GM03348 (cell line): Measurements from ENCODE around the gene POFUT1.

Experiments
- DNase-seq: peaks from one replicate; pipeline ENCODE4 v3.0.0; 2012; ENCODE audit warnings: low spot score

POFUT1 gene

DNA sequence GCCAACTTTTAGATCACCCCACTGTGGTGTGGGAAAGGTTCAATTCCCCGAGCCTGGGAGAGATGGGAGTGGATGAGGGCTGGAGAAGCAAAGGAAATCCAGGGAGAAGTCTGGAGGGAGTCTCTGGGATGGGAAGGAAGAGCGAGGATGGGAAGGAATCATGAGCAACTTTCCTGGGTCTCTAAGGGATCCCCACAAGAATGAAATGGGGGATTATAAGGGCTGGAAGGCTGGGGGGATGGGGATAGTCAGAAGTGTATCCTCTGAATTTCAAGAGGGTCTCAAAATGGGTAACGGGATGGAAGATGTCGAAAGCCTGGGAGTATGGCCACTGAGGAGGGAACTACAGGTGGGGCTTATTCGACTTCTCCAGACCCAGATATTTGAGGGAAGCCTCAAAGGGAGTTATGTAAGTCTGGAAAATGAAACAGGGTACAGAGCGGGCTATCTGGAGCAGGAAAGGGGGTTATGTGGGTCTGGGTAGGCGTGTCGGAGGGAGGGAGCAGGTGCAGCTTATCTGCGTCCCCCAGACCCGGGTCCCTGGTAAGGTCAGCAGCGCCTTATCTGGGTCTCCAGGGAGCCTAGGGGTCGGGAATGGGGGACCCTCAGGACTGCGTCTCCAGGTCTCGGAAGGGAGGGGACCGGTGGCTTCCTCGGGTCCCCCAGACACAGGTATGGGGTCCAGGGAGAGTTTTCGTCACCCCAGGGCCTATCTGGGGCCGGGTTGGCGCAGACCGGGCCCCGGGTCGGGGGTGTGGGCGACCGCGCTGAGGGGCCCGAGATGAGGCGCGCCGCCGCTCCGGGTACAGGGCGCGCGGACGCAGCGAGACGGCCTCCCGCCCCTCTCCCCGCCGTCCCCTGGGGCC lies 687 bp upstream of the POFUT1 start:
- peak; percentile 32 for DNase-seq

DNA sequence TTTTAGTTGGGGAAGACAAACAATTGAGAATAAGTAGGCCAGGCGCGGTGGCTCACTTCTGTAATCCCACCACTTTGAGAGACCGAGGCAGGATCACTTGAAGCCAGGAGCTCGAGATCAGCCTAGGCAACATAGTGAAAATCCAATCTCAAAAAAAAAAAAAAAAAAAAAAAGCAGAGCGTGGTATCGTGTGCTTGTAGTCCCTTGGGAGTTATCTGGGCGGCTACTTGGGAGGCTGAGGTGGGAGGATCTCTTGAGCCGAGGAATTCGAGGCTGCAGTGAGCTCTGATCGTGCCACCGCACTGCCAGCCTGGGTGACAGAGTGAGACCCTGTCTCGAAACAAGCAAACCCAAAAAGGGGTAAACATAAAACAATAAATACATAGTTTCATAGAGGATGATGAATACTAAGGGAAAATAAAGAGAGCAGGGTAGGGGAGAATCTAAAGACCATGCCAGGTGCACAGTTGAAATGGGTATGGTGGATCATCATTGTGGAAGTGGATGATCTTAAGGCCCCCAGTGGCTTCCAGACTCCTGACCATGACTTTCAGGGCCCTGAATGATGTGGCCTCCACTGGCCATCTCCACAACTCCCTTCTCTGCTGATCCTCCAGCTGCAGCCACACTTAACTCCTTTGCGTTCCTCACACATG lies 947 bp downstream of the POFUT1 start:
- DNase-seq: no peak

DNA sequence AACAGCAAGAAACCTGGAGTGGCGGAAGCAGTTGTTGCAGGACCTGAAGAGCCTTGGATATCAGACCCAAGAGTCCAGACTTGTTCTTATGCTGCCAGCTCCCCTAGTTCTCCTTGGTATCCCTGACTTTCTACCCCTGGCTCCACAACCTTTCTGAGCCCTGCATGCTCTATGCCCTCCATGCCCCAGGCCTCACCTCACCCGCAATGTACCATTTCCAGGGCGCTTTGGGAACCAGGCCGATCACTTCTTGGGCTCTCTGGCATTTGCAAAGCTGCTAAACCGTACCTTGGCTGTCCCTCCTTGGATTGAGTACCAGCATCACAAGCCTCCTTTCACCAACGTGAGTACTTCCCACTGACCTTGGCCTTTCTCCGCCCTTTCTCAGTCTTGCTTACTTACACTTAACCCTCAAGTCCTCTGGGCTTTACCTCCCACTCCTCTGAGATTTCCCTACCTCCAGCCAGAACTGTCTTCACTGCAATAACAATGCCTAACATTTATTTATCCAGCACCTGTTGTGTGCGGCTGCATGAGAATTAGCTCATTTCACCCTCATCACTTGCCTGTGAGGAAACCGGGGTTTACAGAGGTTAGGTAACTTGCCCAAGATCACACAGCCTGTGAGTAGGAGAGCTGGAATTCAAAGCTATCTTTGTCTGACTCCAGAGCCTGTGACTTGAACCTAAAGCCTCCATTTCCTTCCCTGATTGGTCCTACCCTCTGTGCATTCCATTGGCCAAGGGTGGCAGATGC lies 2.3 kb downstream of the POFUT1 start:
- no peak for DNase-seq

DNA sequence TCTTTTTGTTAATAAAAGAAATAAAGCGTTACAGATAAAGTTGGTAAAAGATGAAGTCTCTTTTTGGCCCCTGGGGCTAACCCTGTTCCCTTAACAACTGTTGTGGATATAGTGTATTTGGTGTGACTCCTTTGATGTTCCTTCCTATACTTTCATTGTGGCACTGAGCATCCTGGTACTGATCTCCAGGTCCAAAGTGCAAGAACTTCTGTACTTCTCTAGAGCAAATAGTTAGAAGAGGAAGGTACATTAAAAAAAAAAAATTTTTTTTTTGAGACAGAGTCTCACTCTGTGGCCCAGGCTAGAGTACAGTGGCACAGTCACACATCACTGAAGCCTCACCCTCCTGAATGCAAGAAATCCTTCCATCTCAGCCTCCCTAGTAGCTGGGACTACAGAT lies 6.2 kb downstream of the POFUT1 start:
- DNase-seq: no peak

DNA sequence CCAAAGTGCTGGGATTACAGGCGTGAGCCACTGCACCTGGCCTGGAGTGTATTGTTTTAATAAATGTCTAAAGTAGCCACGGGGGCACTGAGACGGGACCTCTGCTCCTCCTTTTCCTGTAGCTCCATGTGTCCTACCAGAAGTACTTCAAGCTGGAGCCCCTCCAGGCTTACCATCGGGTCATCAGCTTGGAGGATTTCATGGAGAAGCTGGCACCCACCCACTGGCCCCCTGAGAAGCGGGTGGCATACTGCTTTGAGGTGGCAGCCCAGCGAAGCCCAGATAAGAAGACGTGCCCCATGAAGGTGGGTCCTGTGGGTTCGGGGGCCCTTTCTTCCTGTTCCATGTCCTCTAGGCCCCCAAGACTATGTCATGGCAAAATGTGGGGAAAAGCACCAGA lies 7.5 kb downstream of the POFUT1 start:
- no peak for DNase-seq

DNA sequence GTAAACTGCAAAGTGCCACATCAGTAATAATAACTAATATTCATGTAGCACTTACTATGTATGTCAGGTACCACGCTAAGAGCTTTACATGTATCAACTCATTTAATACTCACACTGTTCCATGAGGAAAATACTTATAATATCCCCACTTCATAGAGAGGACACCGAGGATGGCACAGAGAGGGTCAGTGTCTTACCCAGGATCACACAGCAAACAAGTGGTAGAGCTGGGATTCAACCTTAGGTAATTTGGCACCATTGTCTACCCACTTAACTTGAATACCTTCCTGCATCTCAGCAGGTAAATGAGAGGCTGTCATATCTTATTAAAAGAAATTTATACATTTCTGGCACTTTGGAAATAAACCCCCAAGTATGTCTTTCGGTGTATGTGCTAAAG lies 8.0 kb downstream of the POFUT1 start:
- DNase-seq: no peak

DNA sequence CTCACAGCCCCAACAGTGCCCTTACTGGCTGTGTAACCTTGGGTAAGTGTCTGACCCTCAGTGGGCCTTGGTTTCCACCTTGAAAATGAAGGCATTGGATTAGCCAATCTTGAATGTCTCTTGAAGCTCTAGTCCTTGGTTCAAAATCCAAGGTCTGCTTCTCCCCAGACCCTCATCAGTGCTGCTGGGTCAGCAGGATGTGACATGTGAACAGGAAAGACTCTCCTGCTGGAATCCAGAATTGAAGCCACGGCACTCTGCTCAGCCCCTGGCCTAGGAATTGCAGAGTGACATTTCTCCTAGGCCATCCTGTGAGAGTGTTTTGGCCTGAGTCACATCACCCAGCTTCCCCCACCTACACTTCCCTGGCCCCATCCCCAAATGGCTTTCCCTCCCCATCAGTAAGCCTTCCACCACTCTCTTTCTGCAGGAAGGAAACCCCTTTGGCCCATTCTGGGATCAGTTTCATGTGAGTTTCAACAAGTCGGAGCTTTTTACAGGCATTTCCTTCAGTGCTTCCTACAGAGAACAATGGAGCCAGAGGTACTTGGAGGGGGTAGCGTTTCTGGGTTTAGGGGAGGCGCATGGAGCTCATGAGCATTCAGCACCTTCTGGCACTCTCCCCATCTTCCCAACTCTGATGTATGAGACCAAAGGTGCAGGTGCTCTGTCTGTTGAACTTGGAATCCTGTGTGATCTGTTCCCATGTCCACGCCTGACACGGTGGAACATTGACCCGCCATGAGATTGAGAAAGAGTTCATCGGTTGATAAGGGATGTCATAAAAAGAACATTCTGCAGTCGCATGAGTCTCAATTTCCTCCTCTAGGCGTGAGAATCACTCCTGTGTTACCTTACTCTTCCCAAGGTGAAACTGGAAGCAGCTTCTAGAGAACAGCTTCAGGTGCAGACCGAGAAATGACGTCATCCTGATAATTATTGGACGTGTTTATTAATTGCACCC lies 8.8 kb downstream of the POFUT1 start:
- DNase-seq: no peak

DNA sequence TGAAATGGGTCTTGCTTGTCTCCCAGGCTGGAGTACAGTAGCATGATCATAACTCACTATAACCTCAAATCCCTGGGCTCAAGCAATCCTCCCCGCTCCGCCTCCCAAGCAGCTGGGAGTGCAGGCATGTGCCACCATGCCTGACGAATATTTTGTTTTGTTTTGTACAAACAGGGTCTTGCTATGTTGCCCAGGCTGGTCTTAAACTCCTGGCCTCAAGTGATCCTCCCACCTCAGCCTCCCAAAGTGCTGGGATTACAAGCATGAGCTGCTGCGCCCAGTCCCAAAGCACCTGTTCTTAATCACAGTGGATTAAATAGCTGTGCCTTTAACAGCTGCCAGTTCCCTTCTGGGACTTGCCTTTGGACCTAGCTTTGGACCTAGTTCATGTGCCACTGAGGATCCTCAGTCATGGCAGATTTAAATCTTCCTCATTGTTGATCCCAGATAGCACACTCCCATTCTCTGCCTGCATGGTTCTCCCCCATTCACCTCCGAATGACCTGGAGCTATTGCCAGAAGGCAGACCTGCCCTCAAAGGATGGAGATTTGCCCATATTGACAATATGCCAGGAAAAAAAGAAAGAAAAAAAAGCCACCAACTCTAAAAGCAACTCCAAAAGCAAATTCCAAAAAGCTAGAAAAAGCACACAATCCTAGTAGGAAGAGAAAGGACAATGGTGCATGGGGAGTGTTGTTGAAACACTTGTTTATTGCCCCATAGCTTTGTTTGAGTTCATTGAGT lies 10.6 kb downstream of the POFUT1 start:
- no peak for DNase-seq

DNA sequence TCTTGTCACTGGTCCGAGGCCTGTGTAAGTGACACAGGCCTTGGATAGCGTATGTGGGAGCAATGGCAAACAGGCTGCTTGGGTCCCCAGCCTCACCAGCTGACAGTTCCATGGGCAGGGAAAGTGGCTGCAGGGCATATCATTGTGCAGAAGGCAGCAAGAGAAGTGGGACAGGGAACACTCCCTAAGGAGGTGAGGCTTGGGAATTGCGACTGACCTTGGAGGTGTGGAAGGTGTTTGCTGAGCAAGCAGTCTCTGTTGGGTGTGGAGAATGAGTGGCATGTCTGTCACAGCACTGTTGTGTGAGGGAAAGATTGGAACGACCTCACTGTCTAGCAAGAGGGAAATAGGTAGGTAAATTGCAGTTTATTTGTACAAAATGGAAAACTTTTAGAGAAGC lies 16.8 kb downstream of the POFUT1 start:
- no peak for DNase-seq

DNA sequence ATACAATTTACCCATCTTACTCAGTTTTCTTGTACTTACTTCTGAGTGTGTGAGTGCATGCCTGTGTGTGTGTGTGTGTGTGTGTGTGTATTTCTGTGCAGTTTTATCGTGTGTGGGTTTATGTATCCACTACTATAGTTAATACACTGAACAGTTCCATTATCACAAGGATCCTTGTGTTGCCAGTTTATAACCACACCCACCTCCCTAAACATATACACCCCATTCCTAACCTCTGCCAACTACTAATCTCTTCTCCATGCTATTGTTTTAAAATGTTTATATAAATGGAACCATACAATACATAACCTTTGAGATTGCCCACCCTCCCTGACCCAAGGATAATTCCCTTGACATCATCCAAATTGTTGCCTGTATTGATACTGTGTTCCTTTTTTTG lies 18.7 kb downstream of the POFUT1 start:
- no peak for DNase-seq

DNA sequence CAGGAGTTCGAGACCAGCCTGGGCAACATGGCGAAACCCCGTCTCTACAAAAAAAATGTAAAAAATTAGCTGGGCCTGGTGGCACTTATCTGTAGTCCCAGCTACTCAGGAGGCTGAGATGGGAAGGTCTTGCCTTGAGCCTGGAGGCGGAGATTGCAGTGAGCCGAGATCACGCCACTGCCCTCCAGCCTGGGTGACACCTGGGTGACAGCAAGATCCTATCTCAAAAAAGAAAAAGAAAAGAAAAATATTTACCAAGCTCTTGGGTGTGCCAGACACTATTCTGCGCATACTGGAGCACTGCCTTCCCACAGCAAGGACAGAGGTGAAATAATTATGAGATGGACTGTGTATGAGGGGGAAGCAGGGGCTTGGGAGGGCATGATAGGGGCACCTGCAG lies 19.6 kb downstream of the POFUT1 start:
- DNase-seq: no peak

DNA sequence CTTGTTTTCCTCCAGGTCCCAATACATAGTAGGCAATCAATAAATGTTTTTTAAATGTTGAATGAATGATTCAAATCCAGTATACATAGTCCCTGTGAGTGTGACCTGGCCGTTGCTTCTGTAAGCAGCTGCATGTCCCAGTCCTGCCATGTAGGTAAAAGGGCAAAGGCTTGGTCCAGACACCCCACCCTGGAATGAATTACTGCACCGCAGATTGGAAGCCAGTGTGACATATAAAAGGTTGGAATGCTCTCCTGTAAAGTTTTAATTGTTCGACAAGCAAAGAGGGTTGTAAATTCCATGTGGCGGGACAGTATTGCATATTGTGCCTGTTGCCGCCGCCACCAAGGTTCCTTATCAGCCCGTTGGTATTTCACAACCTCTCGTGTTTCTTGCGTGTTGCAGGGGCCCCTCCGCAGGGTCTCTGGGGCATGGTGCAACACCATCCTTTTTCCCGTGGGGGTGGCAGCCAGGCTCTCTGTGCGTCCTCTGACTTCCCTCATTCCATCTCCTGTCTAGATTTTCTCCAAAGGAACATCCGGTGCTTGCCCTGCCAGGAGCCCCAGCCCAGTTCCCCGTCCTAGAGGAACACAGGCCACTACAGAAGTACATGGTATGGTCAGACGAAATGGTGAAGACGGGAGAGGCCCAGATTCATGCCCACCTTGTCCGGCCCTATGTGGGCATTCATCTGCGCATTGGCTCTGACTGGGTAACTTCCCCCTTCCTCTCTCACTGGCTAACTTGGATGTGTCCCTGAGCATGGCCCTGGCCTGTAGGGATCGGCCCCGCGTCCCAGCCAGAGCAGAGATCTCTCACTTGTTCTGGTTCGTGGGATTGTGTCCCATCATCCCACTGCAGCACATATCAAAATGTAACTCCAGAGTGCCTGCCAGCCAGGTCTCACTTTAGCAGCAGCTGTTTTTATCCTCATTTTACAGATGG lies 20.3 kb downstream of the POFUT1 start:
- no peak for DNase-seq

DNA sequence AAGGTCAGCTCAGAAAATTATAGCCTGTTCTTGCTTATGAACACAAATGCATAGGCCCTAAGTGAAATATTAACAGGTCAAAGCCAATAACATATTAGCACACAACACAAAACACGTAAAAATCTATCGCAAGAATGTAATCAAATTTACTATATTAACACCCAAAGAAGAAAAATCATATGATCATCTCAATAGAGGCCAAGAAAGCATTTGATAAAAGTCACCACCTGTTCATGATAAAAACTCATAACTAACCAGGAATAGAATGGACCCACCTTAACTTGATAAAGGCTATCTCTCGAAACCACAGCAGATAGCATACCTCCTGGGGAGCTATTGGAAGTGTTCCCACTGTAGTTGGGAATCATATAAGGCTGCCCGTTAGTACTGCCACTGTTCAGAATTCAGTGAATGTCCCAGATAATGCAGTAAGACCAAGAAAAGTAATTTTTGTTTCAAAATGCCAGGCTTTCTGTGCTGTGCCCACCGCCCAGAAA lies 21.6 kb downstream of the POFUT1 start:
- no peak for DNase-seq

DNA sequence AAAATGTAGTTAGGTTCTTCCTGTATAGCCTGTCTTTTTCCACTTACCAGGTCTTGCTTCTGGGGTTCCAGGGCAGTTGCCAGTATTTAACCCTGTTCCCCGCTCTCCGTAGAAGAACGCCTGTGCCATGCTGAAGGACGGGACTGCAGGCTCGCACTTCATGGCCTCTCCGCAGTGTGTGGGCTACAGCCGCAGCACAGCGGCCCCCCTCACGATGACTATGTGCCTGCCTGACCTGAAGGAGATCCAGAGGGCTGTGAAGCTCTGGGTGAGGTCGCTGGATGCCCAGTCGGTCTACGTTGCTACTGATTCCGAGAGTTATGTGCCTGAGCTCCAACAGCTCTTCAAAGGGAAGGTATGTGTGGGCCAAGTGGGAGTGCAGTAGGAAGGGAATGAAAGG lies 23.0 kb downstream of the POFUT1 start:
- DNase-seq: no peak

DNA sequence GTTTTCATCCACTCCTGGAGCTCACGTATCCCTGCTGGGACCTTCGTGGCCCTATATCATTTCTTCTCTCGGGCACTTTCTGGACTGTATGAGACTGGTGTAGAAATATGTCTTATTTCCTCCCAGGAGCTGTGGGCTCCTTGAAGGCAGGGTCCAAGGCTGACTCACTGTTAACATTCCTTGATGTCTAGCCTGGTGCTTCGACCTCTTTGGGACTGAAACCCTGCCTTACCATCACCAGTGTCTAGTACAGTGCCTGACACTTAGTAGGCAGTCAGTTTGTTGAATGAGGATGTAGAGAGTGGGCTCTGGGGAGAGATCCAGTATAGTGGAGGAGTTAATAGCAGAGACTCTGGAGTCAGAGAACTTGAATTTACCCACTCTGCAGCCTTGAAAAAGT lies 23.6 kb downstream of the POFUT1 start:
- DNase-seq: no peak

DNA sequence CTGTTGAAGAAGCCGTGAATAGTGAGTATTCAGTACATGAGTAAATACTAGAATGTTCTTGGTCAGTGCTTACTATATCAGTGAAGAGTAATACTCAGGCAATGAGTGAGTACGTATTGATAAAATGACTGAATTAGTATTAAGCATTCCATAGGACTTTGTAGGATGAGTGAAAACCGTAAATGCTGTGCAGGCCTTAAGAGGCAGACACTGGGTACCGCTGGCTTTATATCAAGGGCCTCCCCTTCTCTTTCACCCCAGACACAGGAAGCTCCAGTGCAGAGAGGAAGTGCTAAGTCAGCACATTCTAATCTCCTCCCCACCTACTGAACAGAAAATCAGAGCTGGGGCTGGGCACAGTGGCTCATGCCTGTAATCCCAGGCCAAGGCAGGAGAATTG lies 24.2 kb downstream of the POFUT1 start:
- no peak for DNase-seq

DNA sequence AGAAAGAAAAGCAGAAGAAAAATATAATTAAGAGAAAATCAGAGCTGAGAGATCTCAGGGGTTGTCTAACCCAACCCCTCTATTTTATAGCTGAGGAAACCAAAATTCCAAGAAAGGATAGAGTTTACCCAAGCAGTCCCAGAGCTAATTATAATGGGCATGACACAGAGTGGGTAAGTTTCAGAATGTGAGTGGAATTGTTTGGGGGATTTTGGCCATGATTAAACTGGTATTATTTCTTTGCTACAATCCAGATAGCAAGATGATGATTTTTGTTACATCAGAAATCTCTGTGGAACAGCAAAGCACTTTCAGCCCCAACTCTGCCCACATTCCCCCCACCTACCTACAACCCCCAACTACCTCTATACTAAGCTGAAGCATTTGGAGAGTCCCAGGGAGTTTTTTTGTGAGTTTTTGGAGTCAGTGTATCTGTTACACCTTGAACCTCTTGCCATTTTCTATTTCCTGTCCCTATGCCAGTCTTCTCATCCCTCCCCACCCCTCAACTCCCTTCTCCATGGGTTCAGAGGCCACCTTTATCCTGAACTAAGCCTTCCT lies 24.7 kb downstream of the POFUT1 start:
- DNase-seq: no peak

DNA sequence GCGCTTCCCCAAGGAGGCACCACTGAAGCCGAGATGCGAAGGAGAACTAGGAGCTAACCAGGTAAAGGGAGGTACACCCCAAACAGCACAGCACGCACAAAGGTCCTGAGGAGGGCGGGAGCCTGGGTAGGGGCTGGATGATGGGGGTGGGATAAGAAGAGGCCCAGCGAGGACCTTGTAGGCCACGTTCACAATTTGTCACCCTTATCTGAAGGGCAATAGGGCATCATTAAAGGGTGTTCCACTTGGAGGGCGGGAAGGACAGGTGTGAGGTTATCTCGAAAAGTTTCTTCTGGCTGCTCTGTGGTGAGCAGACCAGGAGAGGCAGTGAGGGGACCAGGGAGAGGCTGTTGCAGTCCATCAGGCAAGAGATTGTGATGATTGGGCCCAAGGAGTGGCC lies 25.6 kb downstream of the POFUT1 start:
- no peak for DNase-seq

DNA sequence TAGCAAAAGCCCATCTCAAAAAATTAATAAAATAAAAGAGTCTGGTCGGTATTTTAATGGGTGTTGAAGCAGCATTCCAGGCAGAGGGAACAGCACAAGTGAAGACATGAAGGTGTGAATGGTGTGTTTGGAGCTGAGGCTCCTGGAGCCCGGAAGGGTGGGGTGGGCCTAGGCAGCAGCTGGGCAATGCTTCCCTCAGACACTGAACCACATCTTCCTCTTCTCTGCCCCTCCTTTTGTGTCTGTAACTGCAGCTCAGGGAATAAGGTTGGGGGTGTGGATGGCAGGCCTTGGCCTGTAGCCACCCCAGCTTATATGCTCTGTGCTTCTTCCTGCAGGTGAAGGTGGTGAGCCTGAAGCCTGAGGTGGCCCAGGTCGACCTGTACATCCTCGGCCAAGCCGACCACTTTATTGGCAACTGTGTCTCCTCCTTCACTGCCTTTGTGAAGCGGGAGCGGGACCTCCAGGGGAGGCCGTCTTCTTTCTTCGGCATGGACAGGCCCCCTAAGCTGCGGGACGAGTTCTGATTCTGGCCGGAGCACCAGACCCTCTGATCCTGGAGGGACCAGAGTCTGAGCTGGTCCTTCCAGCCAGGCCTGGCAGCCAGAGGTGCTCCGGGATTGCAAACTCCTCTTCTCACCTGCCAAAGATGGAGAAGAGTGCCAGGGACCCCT lies 26.6 kb downstream of the POFUT1 start:
- no peak for DNase-seq
